GM18502 (cell line): ENCODE measurements around the gene AKT3.

Source experiments
- ATAC-seq: cut with Tn5 transposase; IDR thresholded peaks from one replicate; pipeline ENCODE4 v1.9.1; 2021; ENCODE audit warnings: mild to moderate bottlenecking; ENCODE audit not compliant: unreplicated experiment, poor library complexity

AKT3 gene

GRCh38 chr1:243738020-243738419, 112.0 kb downstream of the AKT3 start:
- no peak for ATAC-seq

- peak; percentile 74 for ATAC-seq
Measured at GRCh38 chr1:243735457-243735856, 114.6 kb downstream of the AKT3 start.

GRCh38 chr1:243734308-243734695, 115.7 kb downstream of the AKT3 start:
- ATAC-seq: no peak

GRCh38 chr1:243733670-243734307, 116.3 kb downstream of the AKT3 start:
- ATAC-seq: no peak

GRCh38 chr1:243732637-243733036, 117.4 kb downstream of the AKT3 start:
- ATAC-seq: no peak

- no peak for ATAC-seq
Measured at GRCh38 chr1:243731974-243732625, 117.9 kb downstream of the AKT3 start.

- ATAC-seq: no peak
Measured at GRCh38 chr1:243731301-243731891, 118.6 kb downstream of the AKT3 start.

- ATAC-seq: no peak
Measured at GRCh38 chr1:243730487-243731150, 119.4 kb downstream of the AKT3 start.

- ATAC-seq: no peak
Measured at GRCh38 chr1:243729956-243730355, 120.1 kb downstream of the AKT3 start.

- ATAC-seq: peak; percentile 84
Measured at GRCh38 chr1:243727503-243728203, 122.4 kb downstream of the AKT3 start.

GRCh38 chr1:243726806-243727502, 123.1 kb downstream of the AKT3 start:
- peak; percentile 27 for ATAC-seq

GRCh38 chr1:243725846-243726245, 124.2 kb downstream of the AKT3 start:
- no peak for ATAC-seq

GRCh38 chr1:243725075-243725474, 125.0 kb downstream of the AKT3 start:
- ATAC-seq: no peak

- ATAC-seq: no peak
Measured at GRCh38 chr1:243723458-243724043, 126.5 kb downstream of the AKT3 start.

GRCh38 chr1:243723050-243723449, 127.0 kb downstream of the AKT3 start:
- no peak for ATAC-seq

GRCh38 chr1:243719476-243719875, 130.6 kb downstream of the AKT3 start:
- no peak for ATAC-seq

- ATAC-seq: no peak
Measured at GRCh38 chr1:243718893-243719292, 131.2 kb downstream of the AKT3 start.

- ATAC-seq: no peak
Measured at GRCh38 chr1:243718022-243718421, 132.0 kb downstream of the AKT3 start.

- no peak for ATAC-seq
Measured at GRCh38 chr1:243716906-243717305, 133.1 kb downstream of the AKT3 start.

- no peak for ATAC-seq
Measured at GRCh38 chr1:243715285-243715684, 134.8 kb downstream of the AKT3 start.
